GM21528 (cell line): ENCODE data around the gene YIPF3.
A peak's percentile ranks its signal among the peaks of the same experiment; 100 is the strongest.
"Not testable (repeated sequence)": the region's sequence is repeated elsewhere in the genome, so short reads cannot be mapped to it uniquely, and the experiment has no call there.

Source experiments
- ATAC-seq: cut with Tn5 transposase; IDR thresholded peaks from one replicate; pipeline ENCODE4 v1.9.1; 2021; ENCODE audit warnings: mild to moderate bottlenecking, moderate library complexity; ENCODE audit not compliant: unreplicated experiment, low FRiP score

The YIPF3 gene

DNA sequence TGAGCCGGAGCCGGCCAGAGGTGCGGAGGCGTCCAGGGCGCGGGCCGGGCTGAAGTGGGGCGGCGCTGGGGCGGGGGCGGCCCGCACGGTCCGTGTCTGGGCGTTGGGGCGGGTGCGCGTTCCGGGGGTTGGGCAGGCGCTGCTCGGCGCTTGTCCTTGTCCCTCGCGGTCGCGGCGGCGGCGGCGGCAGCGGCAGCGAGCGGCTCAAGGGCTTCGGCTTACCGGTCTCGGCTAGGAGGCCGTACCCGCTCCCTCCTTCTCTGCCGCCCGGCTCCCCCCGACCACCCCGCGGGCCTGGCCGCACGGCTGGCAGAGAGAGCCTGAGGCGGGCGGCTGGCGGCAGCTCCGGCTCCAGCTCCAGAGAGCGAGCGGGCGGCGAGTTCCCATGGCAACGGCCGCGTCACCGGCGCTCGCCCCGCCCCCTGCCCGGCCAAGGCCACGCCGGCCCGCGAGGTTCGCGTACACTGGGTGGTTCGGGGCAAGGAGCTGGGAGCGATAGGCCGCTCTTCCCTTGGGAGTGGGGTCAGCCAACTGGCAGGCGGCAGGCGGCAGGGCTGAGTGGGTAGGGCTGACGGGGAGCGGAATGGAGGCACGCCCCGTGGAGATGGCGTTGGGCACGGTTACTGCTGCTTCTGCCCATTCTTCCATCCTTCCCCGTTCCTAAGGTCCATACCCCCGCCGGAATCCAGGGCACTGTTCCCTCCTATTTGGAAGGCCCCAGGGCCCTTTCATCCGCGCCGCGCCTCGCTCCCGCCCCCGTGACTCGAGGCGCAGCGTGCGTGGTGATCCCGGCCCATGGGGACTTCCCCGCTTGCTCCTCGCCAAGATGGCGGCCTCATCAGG, 6.5 kb downstream of the YIPF3 start, which contains the start of gene LRRC73:
LRRC73 (minus strand) TSS at position 363 of the 843 bp plus-strand sequence. CDS start 561 bp downstream, outside the sequence.
- ATAC-seq = no peak

DNA sequence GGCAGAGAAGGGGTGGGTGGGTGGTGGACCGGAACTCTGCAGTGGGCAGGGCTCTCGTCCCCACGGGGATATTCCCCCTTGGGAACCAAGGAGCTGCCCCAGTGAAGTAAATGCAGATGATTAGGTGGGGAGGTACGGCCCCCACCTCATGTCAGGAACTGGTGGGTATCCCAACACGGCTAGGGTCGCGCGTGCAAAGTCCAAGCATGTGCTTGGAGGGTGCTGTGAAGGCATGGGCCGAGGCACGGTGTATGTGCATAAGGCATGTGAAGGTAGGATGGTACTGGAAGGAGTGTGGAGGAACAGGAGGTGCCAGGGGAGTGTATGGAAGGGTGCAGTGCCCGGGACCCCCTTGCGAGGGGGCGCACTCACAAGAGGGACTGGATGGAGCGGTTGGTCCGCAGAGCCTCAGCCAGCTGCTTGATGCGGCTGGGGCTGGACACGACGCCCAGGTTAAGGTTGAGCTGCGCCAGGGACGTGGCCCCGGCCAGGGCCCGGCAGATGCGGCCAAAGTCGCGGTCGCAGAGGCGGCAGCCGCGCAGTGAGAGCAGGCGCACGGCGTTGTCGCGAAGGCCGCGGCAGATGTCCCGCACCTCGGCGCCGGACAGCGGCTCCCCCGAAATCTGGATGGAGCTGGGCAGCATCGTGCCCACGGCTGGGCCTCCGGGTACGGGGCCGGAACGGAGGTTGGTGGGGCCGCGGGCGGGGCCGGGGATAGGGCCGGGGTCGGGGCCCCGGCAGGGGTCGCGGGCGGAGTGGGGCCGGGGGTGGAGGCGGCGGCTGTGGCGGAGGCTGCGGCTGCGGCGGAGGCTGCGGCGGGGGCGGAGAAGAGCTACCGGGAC, 7.4 kb downstream of the YIPF3 start:
- no peak for ATAC-seq

DNA sequence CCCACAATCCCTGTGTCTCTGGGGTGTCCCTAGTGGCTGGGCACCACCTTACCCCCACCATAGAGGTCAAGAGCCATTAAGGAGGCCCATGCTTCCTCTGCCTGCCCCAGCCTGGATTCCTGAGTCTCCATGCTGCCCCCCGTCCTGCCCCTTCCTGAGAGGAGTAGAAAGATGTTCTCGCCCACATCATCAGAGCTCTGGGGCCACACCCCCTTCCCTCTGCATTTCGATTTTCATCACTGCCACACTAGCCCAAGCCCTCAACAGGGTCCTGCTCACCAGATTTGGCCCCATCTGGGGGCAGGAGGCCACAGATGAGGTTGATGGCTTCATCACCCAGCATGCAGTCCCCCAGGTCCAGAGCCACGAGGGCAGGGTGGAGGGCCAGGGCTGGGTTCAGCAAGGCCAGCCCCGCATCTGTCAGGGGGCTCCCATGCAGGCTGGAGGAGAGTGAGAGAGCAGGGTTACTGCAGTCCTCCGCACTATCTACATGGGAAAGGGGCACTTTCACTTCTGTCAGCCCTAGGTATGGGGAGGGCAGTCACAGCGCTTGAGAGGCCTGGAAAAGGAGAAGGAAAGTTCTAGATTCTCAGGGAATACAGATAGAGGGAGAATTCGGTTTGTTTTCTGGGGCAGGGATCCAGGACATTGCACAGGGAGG, 8.1 kb downstream of the YIPF3 start:
- no peak for ATAC-seq

DNA sequence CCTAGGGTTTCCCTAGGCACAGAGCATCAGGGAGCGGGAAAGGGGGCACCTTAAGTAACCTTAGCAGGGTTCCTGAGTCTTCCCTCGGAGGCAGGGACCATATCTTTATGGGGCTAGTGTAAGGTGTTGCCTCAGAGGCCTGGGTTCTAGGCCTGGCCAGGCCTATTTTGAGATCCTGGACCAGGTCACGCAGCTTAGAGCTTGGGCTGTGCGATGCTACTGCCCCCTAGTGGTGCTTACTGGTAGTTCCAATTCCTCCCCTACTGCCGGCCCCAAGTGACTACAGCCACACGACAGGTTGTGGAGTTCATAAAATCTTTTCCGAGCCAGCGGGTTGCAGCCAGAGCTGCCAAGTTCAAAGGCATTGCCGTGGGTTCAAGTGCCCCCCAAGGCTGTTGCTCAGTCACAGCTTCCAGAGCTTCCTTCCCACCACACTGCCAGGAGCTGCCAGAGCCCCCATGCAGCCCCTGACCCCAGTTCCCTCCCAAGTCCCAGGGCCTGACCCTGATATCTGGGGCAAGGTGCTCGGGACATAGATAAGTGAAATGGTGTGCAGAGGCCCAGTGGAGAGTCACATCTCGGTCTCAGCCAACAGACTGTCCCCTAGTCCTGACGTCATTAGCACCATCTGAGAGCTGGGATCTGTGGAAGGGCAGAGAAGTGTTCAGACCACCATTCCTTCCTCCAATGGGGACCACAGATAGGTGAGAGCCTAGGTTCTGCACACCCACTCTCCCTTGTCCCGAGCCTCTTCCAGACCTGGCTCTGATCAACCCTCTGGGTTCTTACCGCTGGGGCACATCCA, 9.9 kb downstream of the YIPF3 start:
- ATAC-seq = peak; percentile 47

DNA sequence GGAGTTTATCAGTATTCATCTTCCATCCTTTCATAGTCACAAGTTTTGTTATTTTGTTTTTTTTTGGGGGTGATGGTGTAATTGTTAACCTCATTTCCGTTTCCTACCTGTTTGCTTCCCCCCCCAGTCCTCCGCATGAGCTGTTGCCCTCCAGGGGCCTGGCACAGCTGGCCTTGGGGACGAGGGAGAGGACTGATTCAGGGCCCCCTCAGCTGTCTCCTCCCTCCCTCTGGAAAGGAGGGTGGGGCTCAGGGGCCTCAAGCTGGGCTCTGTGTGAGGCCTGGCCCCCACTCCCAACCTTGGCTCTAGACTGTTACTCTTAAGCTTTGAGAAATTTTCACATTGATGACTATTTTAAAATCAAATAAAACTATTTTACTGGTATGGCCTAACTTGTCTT, 10.6 kb downstream of the YIPF3 start:
- ATAC-seq = no peak

DNA sequence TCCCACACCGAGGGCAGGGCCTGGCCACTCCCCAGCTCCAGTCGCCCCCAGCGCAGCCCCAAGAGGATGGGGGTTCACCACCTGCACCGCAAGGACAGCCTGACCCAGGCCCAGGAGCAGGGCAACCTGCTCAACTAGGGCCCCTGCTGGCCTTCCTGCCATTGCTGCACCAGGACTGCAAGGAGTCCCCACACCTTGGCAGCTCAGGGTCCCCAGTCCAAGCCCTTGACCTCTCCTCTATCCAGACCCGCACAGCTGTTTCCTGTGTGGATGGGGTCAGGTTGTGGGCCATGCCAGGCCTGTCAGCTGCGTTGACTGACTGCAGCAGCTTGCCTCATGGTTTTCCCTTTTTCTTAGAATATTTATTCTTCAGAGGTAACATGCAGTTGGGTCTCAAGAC, 11.0 kb downstream of the YIPF3 start:
- no peak for ATAC-seq

DNA sequence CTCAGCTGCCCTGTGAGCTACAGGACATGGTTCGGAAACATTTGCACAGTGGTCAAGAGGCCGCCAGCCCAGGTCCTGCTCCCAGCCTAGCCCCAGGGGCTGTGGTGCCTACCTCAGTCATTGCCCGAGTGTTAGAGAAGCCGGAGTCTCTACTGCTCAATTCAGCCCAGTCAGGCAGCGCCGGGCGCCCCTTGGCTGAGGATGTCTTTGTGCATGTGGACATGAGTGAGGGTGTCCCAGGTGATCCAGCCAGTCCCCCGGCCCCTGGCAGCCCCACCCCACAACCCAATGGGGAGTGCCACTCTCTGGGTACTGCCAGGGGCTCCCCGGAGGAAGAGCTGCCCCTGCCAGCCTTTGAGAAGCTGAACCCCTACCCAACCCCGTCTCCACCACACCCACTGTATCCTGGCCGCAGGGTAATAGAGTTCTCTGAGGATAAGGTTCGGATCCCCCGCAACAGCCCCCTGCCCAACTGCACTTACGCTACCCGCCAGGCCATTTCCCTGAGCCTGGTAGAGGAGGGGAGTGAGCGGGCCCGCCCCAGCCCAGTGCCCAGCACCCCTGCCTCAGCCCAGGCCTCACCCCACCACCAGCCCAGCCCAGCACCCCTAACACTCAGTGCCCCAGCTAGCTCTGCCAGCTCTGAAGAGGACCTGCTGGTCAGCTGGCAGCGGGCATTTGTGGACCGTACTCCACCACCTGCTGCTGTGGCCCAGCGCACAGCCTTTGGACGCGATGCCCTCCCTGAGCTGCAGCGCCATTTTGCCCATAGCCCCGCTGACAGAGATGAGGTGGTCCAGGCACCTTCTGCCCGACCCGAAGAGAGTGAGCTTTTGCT, 11.8 kb downstream of the YIPF3 start:
- ATAC-seq = no peak

DNA sequence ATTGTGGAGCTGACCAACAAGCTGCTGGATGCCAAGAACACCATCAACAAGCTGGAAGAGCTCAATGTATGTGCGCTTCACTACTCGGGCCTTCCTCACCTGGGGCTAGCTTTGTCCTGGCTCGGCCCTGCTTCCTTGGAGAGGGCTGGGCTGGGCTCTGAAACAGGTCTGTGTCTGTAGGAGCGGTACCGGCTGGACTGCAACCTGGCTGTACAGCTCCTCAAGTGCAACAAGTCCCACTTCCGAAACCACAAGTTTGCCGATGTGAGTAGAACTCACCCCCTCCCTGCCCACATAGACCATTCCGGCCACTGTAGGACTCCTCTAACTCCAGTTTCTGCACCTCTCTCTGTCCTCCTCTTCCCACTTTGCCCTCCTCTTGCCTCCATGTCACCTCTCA, 13.3 kb downstream of the YIPF3 start:
- no peak for ATAC-seq

DNA sequence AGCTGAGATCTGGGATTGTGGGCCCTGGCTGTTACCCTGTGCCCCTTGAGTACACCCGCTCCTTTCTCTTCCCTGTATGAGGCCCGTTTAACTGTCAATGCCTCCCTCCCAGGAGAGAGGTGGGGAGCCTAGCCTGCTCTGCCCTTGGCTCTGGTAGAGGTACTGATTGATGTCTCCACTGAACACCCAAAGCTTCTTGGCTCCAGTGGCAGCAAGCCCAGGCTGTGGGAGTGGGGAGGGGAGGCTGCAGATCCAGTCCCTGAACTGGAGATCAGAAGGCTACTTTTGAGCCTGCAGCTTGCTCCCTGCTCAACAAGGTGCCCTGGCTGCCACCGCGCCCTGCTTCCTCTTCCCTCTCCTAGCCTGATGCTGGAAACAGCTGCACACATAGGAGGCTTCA, 14.1 kb downstream of the YIPF3 start:
- no peak for ATAC-seq

DNA sequence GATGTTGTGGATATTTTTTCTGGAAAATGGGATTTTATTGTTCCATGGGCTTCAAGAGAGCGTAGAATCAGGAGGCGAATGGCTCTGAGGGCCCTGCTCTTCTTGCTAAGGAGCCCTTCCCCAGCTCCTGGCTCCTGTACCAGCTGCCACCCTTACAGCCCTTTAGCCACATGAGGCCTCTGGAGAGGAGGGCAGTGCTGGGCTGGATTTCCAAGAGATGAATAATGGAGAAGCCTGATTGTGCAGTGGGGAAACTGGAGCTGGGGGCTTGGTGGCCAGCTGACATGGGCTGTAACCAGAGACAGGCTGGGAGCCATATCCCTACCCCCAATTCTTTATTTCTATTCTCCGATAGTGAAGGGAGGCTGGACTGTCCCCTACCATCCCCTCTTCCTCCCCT, 15.8 kb downstream of the YIPF3 start:
- ATAC-seq = no peak

DNA sequence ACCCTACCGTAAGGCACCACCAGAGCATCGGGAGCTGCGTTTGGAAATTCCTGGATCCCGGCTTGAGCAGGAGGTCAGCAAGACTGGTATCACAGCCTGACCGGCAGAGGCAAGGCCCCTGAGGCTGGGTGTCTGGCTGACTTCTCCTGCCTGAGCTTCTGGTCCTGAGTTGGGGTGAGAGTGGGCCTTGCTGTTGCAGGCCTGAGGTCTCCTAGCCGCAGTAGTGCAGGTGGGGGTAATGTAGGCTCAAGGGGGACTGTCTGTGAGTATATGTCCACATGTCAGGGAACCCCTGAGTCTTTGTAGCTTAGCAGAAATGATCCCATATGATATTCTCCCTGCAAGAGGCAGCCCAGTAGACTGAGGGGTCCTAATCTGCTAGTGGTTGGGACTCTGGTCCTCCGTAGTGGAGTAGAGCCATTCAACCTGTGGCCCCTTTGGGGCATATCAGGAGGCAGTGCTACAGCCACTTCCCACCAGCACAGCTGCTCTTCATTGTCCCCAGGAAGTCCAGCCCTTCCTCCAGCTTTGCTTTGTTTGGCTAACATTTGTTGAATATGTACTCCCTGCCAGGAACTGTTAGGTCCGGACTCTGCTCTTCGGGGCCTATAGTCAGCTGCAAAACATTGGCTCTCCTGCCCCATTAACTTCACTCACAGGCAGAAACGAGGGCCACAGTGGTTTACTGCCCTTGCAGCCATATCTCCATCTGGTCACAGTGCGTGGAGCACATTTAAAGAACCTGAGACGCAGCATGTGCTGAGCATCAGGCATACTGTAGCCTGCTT, 17.5 kb downstream of the YIPF3 start:
- no peak for ATAC-seq

DNA sequence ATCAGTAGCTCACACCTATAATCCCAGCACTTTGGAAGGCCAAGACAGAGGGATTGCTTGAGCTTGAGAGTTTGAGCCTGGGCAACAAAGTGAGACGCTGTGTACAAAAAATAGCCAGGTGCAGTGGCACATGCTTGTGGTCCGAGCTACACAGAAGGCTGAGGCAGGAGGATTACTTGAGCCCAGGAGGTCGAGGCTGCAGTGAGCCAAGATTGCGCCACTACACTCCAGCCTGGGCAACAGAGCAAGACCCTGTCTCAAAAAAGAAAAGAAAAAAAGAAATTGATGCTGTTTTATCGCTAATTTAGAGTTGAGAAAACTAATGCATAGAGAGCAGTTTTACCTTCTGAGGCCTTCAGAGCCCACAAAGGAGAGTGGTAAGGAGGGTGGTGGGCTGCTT, 18.4 kb downstream of the YIPF3 start:
- not testable (repeated sequence) for ATAC-seq

DNA sequence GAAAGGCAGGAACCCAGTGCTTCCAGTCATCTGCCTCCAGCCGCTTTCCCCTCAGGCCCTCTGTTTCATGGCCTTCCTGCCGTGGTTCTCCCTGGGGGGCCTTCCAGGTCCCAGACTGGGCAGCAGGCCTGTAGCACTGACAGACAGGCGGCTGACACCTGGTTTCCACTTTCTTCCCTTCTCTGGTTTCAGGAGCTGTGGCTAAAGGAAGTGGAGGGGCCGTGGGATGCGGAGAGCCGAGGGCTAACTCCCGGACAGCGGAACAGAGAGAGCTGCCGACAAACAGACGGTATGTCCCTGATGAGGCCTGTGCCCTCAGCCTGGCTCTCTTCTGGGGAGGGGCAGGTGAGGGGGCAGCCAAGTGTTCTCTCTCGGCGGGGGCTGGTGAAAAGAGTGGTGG, 19.0 kb downstream of the YIPF3 start:
- ATAC-seq = no peak

DNA sequence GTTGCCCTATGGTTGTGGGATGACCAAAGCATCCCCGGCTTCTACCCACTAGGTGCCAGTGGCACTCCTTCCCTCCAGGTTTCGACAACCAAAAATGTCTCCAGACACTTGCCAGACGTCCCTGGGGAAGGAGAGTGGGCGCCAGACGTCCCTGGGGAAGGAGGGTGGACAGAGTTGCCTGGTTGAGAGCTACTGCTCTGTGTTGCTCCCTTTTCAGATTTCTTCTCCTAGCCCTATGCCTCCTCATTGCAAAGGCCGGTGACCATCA, 19.7 kb downstream of the YIPF3 start:
- ATAC-seq = no peak

DNA sequence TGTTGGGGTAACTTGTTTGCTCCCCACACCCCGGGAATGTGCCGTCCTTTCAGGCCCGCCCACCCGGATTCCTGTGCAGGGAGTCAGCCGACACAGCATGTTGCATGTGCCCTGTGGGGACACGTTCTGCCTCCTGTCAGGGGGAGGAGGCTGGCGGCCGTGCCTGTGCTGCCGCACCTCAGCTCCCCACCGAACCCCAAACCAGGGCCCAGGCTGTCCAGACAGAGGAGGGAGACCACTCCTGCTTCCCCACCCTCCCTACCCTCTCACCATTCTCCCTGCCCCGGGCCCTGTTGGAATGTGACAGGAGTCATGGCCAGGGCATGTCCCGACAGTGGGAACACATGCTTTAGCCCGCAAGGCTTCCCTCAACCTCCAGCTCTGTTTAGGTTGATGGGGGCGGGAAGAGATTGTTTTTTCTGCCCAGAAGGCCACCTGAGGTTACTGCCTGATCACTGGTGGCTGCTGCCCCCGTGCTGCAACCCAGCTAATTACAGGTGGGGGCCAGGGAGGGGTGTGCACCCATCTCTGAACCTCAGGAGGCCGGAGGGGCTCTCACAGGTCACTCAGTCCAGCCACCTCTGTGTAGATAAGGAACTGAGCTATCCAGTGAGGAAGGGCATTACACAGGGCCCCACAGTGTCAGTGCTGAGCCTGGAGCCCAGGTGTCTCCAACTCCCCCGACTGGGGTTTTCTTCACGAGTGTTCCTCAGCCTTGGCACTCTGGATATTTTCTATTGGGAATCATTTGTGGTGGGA, 20.2 kb downstream of the YIPF3 start:
- no peak for ATAC-seq

DNA sequence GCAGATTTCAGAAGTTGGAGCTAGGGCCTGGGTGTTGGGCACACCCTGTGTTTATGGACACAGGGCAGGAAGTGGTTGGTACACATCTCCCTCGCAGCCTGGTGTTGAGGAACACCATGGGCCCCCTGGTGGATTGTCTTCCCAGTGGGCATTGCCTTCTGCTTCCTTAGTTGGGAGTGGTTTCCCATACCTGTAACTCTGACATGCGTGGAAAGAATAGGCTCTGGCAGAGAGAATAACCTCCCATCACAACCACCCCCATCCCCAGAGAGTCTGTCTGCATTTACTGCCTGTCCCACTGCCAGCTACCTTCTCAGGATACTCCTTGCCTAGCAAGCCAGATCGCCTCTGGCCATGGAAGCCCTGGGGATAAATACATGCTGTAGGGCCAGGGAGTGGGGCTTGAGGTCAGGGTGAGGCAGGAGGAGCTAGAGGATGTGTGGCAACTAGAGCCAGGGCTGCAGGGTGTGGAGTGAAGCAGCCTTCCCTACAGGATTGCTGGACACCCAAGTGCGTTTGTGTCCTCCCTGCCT, 21.3 kb downstream of the YIPF3 start:
- ATAC-seq = no peak

DNA sequence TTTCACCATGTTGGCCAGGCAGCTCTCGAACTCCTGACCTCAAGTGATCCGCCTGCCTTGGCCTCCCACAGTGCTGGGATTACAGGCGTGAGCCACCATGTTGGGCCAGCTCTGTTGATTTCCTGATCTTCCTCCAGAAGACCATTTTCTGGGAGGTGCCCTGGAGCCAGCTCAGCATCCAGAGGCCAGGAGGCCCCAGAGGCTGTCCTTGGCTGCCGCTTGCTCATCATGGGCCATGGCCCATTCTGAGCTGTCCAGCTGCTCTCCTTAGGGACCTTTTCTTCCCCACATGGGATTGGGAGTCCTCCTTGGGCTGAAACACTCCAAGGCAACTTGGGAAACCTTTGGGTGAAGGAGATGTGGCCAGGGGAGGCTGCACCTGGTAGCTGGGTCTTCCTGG, 22.0 kb downstream of the YIPF3 start:
- ATAC-seq = no peak

DNA sequence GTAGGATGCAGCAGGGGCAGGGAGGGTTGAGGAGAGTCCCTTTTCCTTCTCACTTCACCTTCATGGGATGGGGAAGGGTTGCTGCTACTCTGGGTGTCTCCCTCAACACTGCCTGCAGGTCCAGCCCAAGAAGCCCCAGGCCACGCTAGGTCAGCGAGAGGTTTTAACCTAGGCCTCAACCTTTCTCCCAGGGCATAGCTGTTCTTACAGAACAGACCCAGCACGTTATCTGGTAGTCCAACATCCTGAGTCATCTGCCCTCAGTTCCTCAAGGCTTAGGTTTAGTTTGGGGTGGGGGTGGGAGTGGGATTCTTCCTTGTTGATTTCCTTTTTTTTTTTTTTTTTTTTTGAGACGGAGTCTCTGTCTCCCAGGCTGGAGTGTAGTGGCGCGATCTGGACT, 22.4 kb downstream of the YIPF3 start:
- ATAC-seq = no peak
